HepG2 (cell line): ENCODE data around the gene CD300A. TPM values are rescaled to one million over a fixed set of nuclear protein-coding genes. Genes with fewer than 3 reads are reported as not detected.

Experiments
- ATAC-seq: fragments of 200-7000 bp; cut with Tn5 transposase; 3 replicates; pipeline ENCODE4 v1.9.1; 2020; ENCODE audit warnings: mild to moderate bottlenecking, moderate library complexity
- BruUV-seq: library from RNA; stranded (reverse); fragments of 400-500 nt; replicated peaks from 2 replicates; lab custom pipeline; 2021; lab: Mats Ljungman, UMichigan
- CTCF ChIA-PET: fragments of 300-600 bp; formaldehyde crosslinking; extraction: SDS; loops from one replicate; lab custom pipeline; 2021; ENCODE audit warnings: low total read pairs, inconsistent platforms, low intra/inter-chr PET ratio; lab: Yijun Ruan, JAX
- POLR2A ChIA-PET: fragments of 350-600 bp; sonication (Branson Sonifier 250); formaldehyde crosslinking; loops from one replicate; lab custom pipeline; 2020; ENCODE audit warnings: antibody characterized with exemption, inconsistent platforms; lab: Yijun Ruan, JAX
- DNase-seq: peaks from one replicate; pipeline ENCODE4 v3.0.0-alpha.2; 2015; ENCODE audit warnings: low spot score
- FAIRE-seq: peaks from 3 replicates; lab custom pipeline; 2011; peaks lifted over from hg19 to GRCh38; lab: Jason Lieb, UNC
- H2AFZ ChIP-seq: one replicate; pipeline ENCODE4 v1.6.1; 2011; ENCODE audit warnings: low read length, inconsistent platforms
- H3K27ac ChIP-seq: fragments of 300-600 bp; 3 replicates; pipeline ENCODE4 v1.8.0; 2011; ENCODE audit warnings: mixed run types, mild to moderate bottlenecking, mixed read lengths, low read length, inconsistent platforms; ENCODE audit not compliant: insufficient read depth; ENCODE audit errors: extremely low read length
- H3K27me3 ChIP-seq, 2 experiments: fragments of 200-600 bp in 1 of 2; 2 replicates in 1 of 2; 3 replicates in 1 of 2; pipeline versions ENCODE4 v1.6.0 to v1.8.0; 2011; ENCODE audit warnings: low read length in 2 of 2, mild to moderate bottlenecking in 2 of 2, moderate library complexity in 2 of 2, inconsistent platforms in 1 of 2; ENCODE audit not compliant: insufficient read depth in 2 of 2, control insufficient read depth in 1 of 2
- H3K36me3 ChIP-seq, 2 experiments: fragments of 200-600 bp in 1 of 2; replicated peaks in 1 of 2; 2 replicates in 1 of 2; 3 replicates in 1 of 2; pipeline versions ENCODE4 v1.5.1 to v1.8.0; 2011; ENCODE audit warnings: low read length in 2 of 2, inconsistent platforms in 1 of 2; ENCODE audit not compliant: insufficient read depth in 2 of 2, control insufficient read depth in 1 of 2
- H3K4me1 ChIP-seq: 2 replicates; pipeline ENCODE4 v1.5.1; 2012; ENCODE audit warnings: low read length, inconsistent platforms; ENCODE audit not compliant: insufficient read depth
- H3K4me2 ChIP-seq: 2 replicates; pipeline ENCODE4 v1.6.0; 2011; ENCODE audit warnings: low read depth, low read length, inconsistent platforms
- H3K4me3 ChIP-seq, 3 experiments: fragments of 200-600 bp in 1 of 3; sonication (generic), shearing (Covaris generic) in 1 of 3; replicated peaks in 1 of 3; 2 replicates each; pipeline ENCODE4 v1.5.1; 2011 to 2016; ENCODE audit warnings: low read length in 3 of 3, inconsistent platforms in 2 of 3, low read depth in 2 of 3, mild to moderate bottlenecking in 2 of 3, control low read depth in 1 of 3, mixed read lengths in 1 of 3; ENCODE audit not compliant: insufficient read depth in 1 of 3
- H3K79me2 ChIP-seq: one replicate; pipeline ENCODE4 v1.6.1; 2011; ENCODE audit warnings: low read length, inconsistent platforms; ENCODE audit not compliant: insufficient read depth
- H3K9ac ChIP-seq: 2 replicates; pipeline ENCODE4 v1.6.0; 2011; ENCODE audit warnings: mild to moderate bottlenecking, low read depth, low read length, inconsistent platforms; ENCODE audit not compliant: insufficient read depth
- H3K9me3 ChIP-seq: 2 replicates; pipeline ENCODE4 v1.5.1; 2012; ENCODE audit warnings: mild to moderate bottlenecking, low read length
- H4K20me1 ChIP-seq: 2 replicates; pipeline ENCODE4 v1.6.0; 2011; ENCODE audit warnings: inconsistent platforms, mild to moderate bottlenecking, low read length, moderate library complexity; ENCODE audit not compliant: insufficient read depth
- HDAC2 ChIP-seq: sonication (generic); formaldehyde crosslinking; IDR thresholded peaks from 2 replicates; pipeline ENCODE4 v1.4.0; 2020; ENCODE audit warnings: missing genetic modification reagents
- HOXA5 ChIP-seq: sonication (generic); formaldehyde crosslinking; IDR thresholded peaks from 2 replicates; pipeline ENCODE4 v1.4.0; 2020; ENCODE audit warnings: missing genetic modification reagents
- LRRFIP1 ChIP-seq: sonication (generic); formaldehyde crosslinking; conservative IDR thresholded peaks from 2 replicates; pipeline ENCODE4 v1.4.0; 2020; ENCODE audit warnings: missing genetic modification reagents
- ZBTB14 ChIP-seq: sonication (generic); formaldehyde crosslinking; IDR thresholded peaks from 2 replicates; pipeline ENCODE4 v1.4.0; 2020; ENCODE audit warnings: missing genetic modification reagents
- ZBTB20 ChIP-seq: sonication (generic); formaldehyde crosslinking; IDR thresholded peaks from 2 replicates; pipeline ENCODE4 v1.8.1; 2023; ENCODE audit warnings: missing genetic modification reagents, low read depth, mild to moderate bottlenecking, borderline replicate concordance
- ZNF329 ChIP-seq: sonication (generic); formaldehyde crosslinking; IDR thresholded peaks from 2 replicates; pipeline ENCODE4 v1.9.0; 2021; ENCODE audit warnings: low read depth, mild to moderate bottlenecking, missing genetic modification reagents
- ZNF646 ChIP-seq: sonication (generic); formaldehyde crosslinking; IDR thresholded peaks from 2 replicates; pipeline ENCODE4 v1.9.0; 2021; ENCODE audit warnings: mild to moderate bottlenecking, missing genetic modification reagents
- ZNF674 ChIP-seq: sonication (generic); formaldehyde crosslinking; IDR thresholded peaks from 2 replicates; pipeline ENCODE4 v1.5.0; 2020; ENCODE audit warnings: low read depth, mild to moderate bottlenecking, missing genetic modification reagents
- WGBS: methylation state at CpG from one replicate; pipeline ENCODE4 v1.1.6; 2017; ENCODE audit warnings: low lambda C conversion rate; 5-methylcytosine and 5-hydroxymethylcytosine counted together
- in situ Hi-C: cut with HindIII; loops from 2 replicates; pipeline ENCODE4 v1.10.0; 2017; ENCODE audit warnings: low pct_unique_long_range_greater_than_20kb; ENCODE audit not compliant: extremely low pct_ligation_motif_present
- intact Hi-C: fragments of 100-400 bp; cut with micrococcal nuclease; formaldehyde crosslinking; loops from one replicate; pipeline ENCODE4 v1.10.0; 2022; ENCODE audit not compliant: unreplicated experiment
- polyA plus RNA-seq, 8 experiments: library from polyadenylated mRNA; depleted of rRNA in 3 of 8; stranded (reverse) in 7 of 8; unstranded in 1 of 8; fragments of >200 nt; fragmentation: Illumina TruSeq in 4 of 8; extraction: Trizol in 4 of 8; gene quantifications; 2 replicates each; pipeline versions ENCODE4 v1.2.1 to v1.2.3, GENCODE V29; 2011 to 2016; ENCODE audit warnings: low read depth in 4 of 8, missing spikeins in 1 of 8, mixed read lengths in 1 of 8; ENCODE audit not compliant: insufficient read depth in 1 of 8
- total RNA-seq, 5 experiments: library from RNA; depleted of rRNA; stranded (reverse); fragments of >200 nt; fragmentation: Illumina TruSeq; extraction: Trizol; gene quantifications; 2 replicates each; pipeline ENCODE4 v1.2.3, GENCODE V29; 2016; ENCODE audit warnings: low read depth in 1 of 5

CD300A gene
- total and polyA plus RNA-seq, 2 of the 13 experiments (the other 11 are each of a cell fraction or from before 2014, with no cell fraction given), result not detected

- Histone ChIP-seq H3K9me3 (no peaks in the 10 kb centered on the region), H3K27me3 (peaks cover 0 to 18% of the 10 kb centered on the region in 2 experiments; a peak in 3 of 5 replicates), H3K9ac (no peak overlapping the region), H4K20me1 (no peaks in the 10 kb centered on the region), H3K4me1 (peaks cover 27% of the 10 kb centered on the region), H2AFZ (no peak overlapping the region), H3K79me2 (no peaks in the 10 kb centered on the region), H3K4me3 (no peak overlapping the region), H3K36me3 (no peaks in the 10 kb centered on the region), H3K27ac (no peak overlapping the region), H3K4me2 (no peak overlapping the region)
- DNase-seq, result no peak
- intact Hi-C loops (no loop called here), in situ Hi-C loops (no loop called here)
- peak; percentile 65 for FAIRE-seq
- BruUV-seq, result no TSS peak
- TF ChIP-seq ZNF674 (CRISPR knock-in tag), result no peak
- no peak for TF ChIP-seq ZBTB14 (CRISPR knock-in tag)
- TF ChIP-seq ZNF329, result no peak
- no peak for TF ChIP-seq ZBTB20 (CRISPR knock-in tag)
- TF ChIP-seq LRRFIP1 (CRISPR knock-in tag), result no peak
- TF ChIP-seq HOXA5, result no peak
- no peak for TF ChIP-seq HDAC2 (CRISPR knock-in tag)
- TF ChIP-seq ZNF646 (CRISPR knock-in tag), result peak; percentile 88
- no peak for ATAC-seq
- CTCF ChIA-PET, result no interaction called here
- POLR2A ChIA-PET, result no interaction called here
- 59% methylated on average over 7 of the region's 8 CpGs for WGBS
Observed at GRCh38 chr17:74465378-74466110, 890 bp upstream of the CD300A start.
